GM21825 (cell line): Measurements from ENCODE around the gene KRTAP22-2.

ENCODE experiments used
- ATAC-seq: cut with Tn5 transposase; IDR thresholded peaks from one replicate; pipeline ENCODE4 v1.9.1; 2021; ENCODE audit warnings: mild to moderate bottlenecking, moderate library complexity; ENCODE audit not compliant: unreplicated experiment

Gene KRTAP22-2

GRCh38 chr21:30590297-30590696 is at the start of gene KRTAP22-2:
TSS of gene KRTAP22-2 (minus strand) at chr21:30590397.
- no peak for ATAC-seq

- ATAC-seq, result no peak
Measured at GRCh38 chr21:30638686-30639085, 48.5 kb upstream of the KRTAP22-2 start.

- ATAC-seq, result no peak
Measured at GRCh38 chr21:30634906-30635305, 44.7 kb upstream of the KRTAP22-2 start, which contains the start of gene KRTAP20-2. TSS of gene KRTAP20-2 (plus strand) at chr21:30635206. CDS start at chr21:30635264, 58 bp downstream.

- no peak for ATAC-seq
Measured at GRCh38 chr21:30629200-30629599, 39.0 kb upstream of the KRTAP22-2 start.

GRCh38 chr21:30628109-30628508 is 37.9 kb upstream of the KRTAP22-2 start:
- ATAC-seq, result no peak

GRCh38 chr21:30625449-30626165 is 35.4 kb upstream of the KRTAP22-2 start:
- ATAC-seq, result no peak

- no peak for ATAC-seq
Measured at GRCh38 chr21:30623362-30623761, 33.2 kb upstream of the KRTAP22-2 start.

- no peak for ATAC-seq
Measured at GRCh38 chr21:30620522-30620921, 30.3 kb upstream of the KRTAP22-2 start, which contains the start of gene KRTAP20-4. TSS of gene KRTAP20-4 (plus strand) at chr21:30620627.

- ATAC-seq, result no peak
Measured at GRCh38 chr21:30620080-30620479, 29.9 kb upstream of the KRTAP22-2 start.

- ATAC-seq, result no peak
Measured at GRCh38 chr21:30616125-30616524, 25.9 kb upstream of the KRTAP22-2 start, which contains the start of gene KRTAP20-1. TSS of gene KRTAP20-1 (plus strand) at chr21:30616425. CDS start at chr21:30616455, 30 bp downstream.

GRCh38 chr21:30615199-30615598 is 25.0 kb upstream of the KRTAP22-2 start:
- ATAC-seq, result no peak

- no peak for ATAC-seq
Measured at GRCh38 chr21:30613836-30614235, 23.6 kb upstream of the KRTAP22-2 start, which contains the start of gene KRTAP6-1. TSS of gene KRTAP6-1 (minus strand) at chr21:30613930. CDS start at chr21:30613904, 26 bp downstream.

- no peak for ATAC-seq
Measured at GRCh38 chr21:30612132-30612531, 21.9 kb upstream of the KRTAP22-2 start.

- no peak for ATAC-seq
Measured at GRCh38 chr21:30605968-30606367, 15.8 kb upstream of the KRTAP22-2 start.

GRCh38 chr21:30600787-30601186 is 10.6 kb upstream of the KRTAP22-2 start, which contains the start of gene KRTAP22-1:
TSS of gene KRTAP22-1 (plus strand) at chr21:30601087.
- no peak for ATAC-seq

GRCh38 chr21:30598802-30599201 is 8.6 kb upstream of the KRTAP22-2 start, which contains the start of gene KRTAP6-2:
TSS of gene KRTAP6-2 (minus strand) at chr21:30598902. CDS start at chr21:30598874, 28 bp downstream.
- no peak for ATAC-seq

- ATAC-seq, result no peak
Measured at GRCh38 chr21:30592140-30592539, 1.9 kb upstream of the KRTAP22-2 start, which contains the start of gene KRTAP6-3. TSS of gene KRTAP6-3 (plus strand) at chr21:30592440. CDS start at chr21:30592446, 6 bp downstream.

- no peak for ATAC-seq
Measured at GRCh38 chr21:30582870-30583269, 7.3 kb downstream of the KRTAP22-2 start.

- no peak for ATAC-seq
Measured at GRCh38 chr21:30580132-30580531, 10.1 kb downstream of the KRTAP22-2 start.

GRCh38 chr21:30579346-30579745 is 10.9 kb downstream of the KRTAP22-2 start:
- no peak for ATAC-seq

GRCh38 chr21:30577766-30578165 is 12.4 kb downstream of the KRTAP22-2 start:
- ATAC-seq, result no peak

GRCh38 chr21:30567617-30568016 is 22.6 kb downstream of the KRTAP22-2 start:
- no peak for ATAC-seq
